GM12891 (cell line): ENCODE data around the gene SLC5A9.
"Not testable (repeated sequence)": the region's sequence is repeated elsewhere in the genome, so short reads cannot be mapped to it uniquely, and the experiment has no call there.

Source experiments
- DNase-seq: peaks from one replicate; pipeline ENCODE4 v3.0.0; 2011; ENCODE audit warnings: low spot score; ENCODE audit not compliant: insufficient read length
- FAIRE-seq: peaks from 2 replicates; lab custom pipeline; 2011; peaks lifted over from hg19 to GRCh38; lab: Jason Lieb, UNC
- PAX5 ChIP-seq: IDR thresholded peaks from 2 replicates; pipeline ENCODE4 v1.6.1; 2011; ENCODE audit warnings: low read length, moderate library complexity, mild to moderate bottlenecking; ENCODE audit not compliant: insufficient read depth, severe bottlenecking
- POLR2A ChIP-seq: IDR thresholded peaks from 2 replicates; pipeline ENCODE4 v1.6.1; 2011; ENCODE audit warnings: low read depth, low read length, control low read depth
- POLR2AphosphoS5 ChIP-seq: IDR thresholded peaks from 2 replicates; pipeline ENCODE4 v1.6.1; 2011; ENCODE audit warnings: low read depth, low read length, control low read depth
- POU2F2 ChIP-seq: IDR thresholded peaks from 2 replicates; pipeline ENCODE4 v1.6.1; 2011; ENCODE audit warnings: low read depth, mild to moderate bottlenecking, control low read depth, low read length, moderate library complexity
- SPI1 ChIP-seq: IDR thresholded peaks from 2 replicates; pipeline ENCODE4 v1.6.1; 2011; ENCODE audit warnings: low read depth, low read length, control low read depth
- TAF1 ChIP-seq: IDR thresholded peaks from 2 replicates; pipeline ENCODE4 v1.6.1; 2011; ENCODE audit warnings: low read depth, low read length, control low read depth

The SLC5A9 gene

DNA sequence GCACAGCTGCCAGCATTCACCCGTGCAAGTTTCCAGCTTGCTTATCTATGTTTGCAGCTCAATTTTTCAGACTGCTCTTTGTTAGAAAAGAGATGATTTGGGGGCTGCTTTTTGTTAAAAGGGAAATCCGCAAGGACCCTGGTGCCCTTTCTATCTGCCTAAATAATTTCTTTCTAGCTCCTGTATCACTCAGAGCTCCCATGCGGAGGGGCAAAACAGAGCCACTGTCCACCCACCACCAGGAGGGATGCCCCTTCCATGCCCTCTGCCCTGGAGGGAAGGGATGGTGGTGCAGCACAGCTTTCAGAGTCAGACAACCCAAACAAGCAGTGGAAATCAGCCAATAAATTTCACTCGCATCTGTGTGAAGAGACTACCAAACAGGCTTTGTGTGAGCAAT is 13.9 kb upstream of the SLC5A9 start:
- no peak for FAIRE-seq
- TF ChIP-seq POU2F2 (no peak), PAX5 (no peak), POLR2A (no peak), POLR2AphosphoS5 (no peak)
- no peak for DNase-seq

DNA sequence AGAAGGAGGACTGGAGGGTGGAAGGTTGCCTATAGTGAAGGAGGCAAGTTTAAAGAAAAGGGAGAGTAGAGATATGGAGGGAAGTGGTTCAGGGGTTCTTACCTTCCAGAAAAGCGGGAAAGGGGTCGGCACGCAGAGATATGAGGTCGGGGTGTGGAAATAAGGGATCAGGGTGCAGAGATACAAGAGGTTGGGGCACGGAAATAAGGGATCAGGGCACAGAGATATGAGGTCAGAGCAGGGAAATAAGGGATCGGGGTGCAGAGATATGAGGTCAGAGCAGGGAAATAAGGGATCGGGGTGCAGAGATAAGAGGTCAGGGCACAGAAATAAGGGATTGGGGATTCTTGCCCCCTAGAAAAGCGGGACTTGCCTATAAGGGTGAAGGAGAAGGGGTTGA is 9.1 kb upstream of the SLC5A9 start:
- not testable (repeated sequence) for FAIRE-seq, DNase-seq

DNA sequence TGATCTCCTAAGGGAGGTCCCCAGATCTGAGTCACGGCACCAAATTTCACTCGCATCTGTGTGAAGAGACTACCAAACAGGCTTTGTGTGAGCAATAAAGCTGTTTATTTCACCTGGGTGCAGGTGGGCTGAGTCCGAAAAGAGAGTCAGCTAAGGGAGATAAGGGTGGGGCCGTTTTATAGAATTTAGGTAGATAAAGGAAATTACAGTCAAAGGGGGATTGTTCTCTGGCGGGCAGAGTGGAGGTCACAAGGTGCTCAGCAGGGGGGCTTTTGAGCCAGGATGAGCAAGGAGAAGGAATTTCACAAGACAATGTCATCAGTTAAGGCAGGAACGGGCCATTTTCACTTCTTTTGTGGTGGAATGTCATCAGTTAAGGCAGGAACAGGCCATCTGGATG is 8.2 kb upstream of the SLC5A9 start:
- DNase-seq, FAIRE-seq: not testable (repeated sequence)

DNA sequence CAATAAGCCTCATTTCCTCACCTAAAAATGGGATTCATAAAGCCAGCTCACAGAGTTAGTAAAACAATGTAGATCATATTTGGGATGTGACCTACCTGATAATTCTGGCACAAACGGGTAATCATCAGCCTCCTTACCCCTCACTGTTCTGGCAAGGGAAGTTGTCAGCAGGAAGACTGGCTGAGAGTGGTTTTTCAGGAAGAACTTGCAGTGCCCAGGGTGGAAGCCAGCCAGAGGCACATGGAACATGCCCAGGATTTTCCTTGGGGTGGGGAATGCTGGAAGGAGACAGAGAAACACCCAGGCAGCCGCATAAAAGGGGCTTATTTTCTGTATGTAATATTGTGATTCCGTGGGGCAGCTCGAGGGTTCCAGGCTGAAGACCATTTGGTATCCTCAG is 7.7 kb upstream of the SLC5A9 start:
- DNase-seq (no peak), FAIRE-seq (no peak)
- no peak for TF ChIP-seq TAF1
- TF ChIP-seq POU2F2: no peak
- TF ChIP-seq PAX5: no peak
- no peak for TF ChIP-seq SPI1
- TF ChIP-seq POLR2AphosphoS5: no peak

DNA sequence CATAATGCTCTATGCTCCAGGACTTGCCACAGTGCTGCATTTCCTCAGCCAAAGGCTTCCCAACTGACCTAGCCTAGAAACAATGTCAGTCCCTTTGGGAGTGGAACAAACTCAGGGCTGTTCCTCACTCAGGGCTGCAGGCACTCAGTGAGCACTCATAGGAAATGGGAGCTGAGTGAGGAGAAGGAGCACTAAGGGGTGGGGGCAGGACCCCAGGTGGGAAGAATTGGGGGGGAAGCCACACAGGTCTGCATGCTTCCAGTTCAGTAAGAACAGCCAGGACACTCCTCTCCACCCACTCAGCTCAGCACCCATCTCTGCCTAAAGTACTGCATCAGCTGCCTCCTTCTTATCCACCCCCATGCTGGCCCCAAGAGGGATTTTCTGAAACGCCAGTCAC is 7.3 kb upstream of the SLC5A9 start:
- no peak for TF ChIP-seq TAF1
- no peak for TF ChIP-seq SPI1
- no peak for TF ChIP-seq POLR2A
- no peak for TF ChIP-seq PAX5
- no peak for TF ChIP-seq POU2F2
- TF ChIP-seq POLR2AphosphoS5: no peak
- FAIRE-seq (no peak), DNase-seq (no peak)

DNA sequence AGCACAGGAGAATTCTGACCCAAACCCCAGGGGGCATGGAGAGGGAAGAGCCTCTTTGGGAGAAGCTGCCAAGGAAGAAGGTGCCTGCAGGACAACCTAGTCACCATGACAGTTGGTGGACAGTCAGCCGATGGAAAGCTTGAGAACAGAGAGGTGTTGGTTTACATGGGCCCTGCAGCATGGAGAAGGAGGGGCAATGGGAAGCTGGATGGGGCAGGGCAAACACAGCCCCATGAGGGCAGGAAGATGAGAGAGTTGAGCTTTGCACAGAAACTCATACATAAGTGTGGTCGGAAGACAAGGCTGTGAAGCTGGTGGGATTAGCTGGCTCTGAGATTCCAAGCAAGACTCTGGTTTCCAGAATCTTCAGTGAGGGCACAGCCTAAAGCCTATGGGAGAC is 6.6 kb upstream of the SLC5A9 start:
- FAIRE-seq (no peak), DNase-seq (no peak)
- TF ChIP-seq PAX5: no peak
- no peak for TF ChIP-seq TAF1
- TF ChIP-seq POLR2AphosphoS5: no peak
- TF ChIP-seq POLR2A: no peak
- TF ChIP-seq SPI1: no peak
- no peak for TF ChIP-seq POU2F2

DNA sequence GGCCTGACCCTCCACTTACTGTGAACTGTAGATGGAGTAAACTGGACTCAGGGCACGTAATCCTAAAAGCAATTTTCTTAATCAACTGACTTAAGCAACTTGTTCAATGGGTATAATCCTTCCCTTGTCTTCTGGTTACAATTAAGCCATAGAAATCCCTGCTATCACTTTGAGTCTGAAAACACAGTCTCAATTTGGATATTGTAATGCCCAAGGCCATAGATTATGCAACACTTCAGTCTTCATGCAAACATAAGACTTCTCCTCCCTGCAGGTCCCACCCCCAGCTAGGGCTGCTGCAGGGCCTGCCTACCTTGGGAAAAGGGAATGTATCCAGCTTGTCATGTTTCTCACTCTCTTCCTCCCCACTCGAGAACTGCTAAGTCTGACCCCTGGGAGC is 6.2 kb upstream of the SLC5A9 start:
- FAIRE-seq (no peak), DNase-seq (no peak)
- no peak for TF ChIP-seq POLR2A
- TF ChIP-seq PAX5: no peak
- TF ChIP-seq POLR2AphosphoS5: no peak
- no peak for TF ChIP-seq SPI1
- TF ChIP-seq POU2F2: no peak
- no peak for TF ChIP-seq TAF1

DNA sequence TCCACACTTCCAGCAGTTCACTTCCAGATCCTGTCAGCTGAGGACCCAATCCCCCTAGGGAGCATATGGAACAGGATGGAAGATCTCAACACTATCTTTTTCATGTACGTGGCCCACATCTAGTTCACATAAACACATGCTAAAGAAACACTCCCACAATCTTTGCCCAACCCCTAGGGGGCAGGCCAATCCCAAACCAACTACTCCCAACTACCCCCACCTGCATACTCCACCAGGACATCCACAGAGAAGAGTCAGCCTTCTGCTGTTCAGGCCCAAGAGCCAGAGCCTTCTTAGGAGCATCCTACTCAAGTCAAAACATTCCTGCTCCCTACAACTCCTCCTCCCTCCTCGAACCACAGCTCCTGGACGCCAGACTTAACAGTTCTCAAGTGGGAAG is 5.6 kb upstream of the SLC5A9 start:
- no peak for FAIRE-seq
- no peak for TF ChIP-seq POLR2A
- no peak for TF ChIP-seq PAX5
- no peak for TF ChIP-seq SPI1
- no peak for TF ChIP-seq POU2F2
- no peak for TF ChIP-seq TAF1
- no peak for TF ChIP-seq POLR2AphosphoS5
- DNase-seq: no peak

DNA sequence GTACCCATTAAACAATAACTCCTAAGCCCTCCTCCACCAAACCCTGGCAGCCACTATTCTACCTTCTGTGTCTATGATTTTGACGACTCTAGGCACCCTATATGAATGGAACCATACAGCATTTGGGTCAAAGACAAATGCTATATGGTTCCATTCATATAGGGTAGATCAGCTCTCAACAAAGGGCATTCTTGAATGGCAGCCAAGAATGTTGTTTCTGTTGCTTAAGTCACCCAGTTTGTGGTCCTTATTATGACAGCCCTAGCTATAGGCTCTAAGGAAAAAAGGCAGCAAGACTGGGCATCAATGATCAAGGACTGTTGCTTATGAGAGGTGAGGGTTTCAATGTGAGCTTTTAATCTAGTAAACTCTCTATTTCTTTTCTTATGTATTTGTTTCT is 4.7 kb upstream of the SLC5A9 start:
- TF ChIP-seq POU2F2 (no peak), POLR2AphosphoS5 (no peak), PAX5 (no peak), SPI1 (no peak), TAF1 (no peak), POLR2A (no peak)
- FAIRE-seq: no peak
- DNase-seq: no peak

DNA sequence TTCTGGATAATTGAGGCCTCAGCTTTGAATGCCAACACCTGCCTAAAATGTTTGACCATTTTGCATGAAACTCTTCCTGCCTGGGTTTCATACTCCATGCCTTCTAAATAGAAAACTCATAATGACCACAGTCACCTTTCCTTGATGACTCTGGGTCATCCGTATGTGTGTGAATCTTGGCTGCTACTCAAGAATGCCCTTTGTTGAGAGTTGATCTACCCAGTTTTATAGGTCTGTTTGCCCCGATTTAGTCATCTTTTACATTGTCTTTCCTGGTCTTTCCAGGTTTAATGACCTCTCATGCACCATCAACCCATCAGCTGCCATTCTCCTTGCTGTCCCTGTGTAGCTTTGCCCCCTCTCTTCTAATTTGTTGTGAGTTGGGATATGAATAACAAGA is 2.7 kb upstream of the SLC5A9 start:
- TF ChIP-seq SPI1 (no peak), POU2F2 (no peak), POLR2A (no peak), POLR2AphosphoS5 (no peak), PAX5 (no peak), TAF1 (no peak)
- no peak for DNase-seq
- FAIRE-seq: no peak

DNA sequence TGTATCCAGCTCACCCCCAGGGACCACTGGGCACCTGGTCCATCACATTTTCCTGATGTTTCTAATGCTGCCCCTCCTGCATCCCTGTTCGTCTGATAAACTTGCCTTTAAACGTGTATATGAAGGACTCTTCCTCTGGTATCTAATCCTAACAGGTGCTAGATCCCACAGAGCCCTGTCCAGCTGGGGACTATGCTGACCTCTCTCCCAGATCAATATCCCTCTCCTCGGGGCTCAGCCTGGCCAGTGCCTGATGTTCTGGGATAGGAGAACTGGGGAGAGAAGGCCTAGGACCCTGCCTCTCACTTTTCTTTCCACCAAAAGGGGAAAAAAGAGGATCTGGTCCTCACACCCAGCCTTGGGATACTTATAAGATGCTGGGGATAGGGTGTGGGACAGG is 1.4 kb upstream of the SLC5A9 start:
- DNase-seq (no peak), FAIRE-seq (no peak)
- TF ChIP-seq SPI1: no peak
- no peak for TF ChIP-seq POLR2A
- TF ChIP-seq POU2F2: no peak
- TF ChIP-seq PAX5: no peak
- no peak for TF ChIP-seq TAF1
- no peak for TF ChIP-seq POLR2AphosphoS5

DNA sequence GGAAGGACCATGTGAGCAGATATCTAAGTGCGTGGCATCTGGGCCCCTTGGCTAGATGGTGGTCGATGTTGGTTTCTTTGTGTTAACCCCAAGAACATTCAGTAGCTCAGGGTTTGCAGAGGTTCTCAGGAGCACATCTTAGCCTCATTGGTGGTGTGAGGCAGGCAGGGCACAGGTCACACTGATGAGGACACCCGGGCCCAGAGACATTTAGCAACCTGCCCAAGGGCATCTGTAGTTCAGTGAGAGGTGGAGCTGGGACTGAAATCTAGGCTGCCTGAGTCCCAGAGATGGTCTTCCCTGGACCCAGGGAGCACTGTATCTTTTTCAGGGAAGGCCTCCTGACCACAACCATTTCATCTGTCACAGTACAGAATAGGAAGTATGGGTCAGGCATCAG is 859 bp upstream of the SLC5A9 start:
- no peak for FAIRE-seq
- no peak for TF ChIP-seq PAX5
- TF ChIP-seq POU2F2: no peak
- TF ChIP-seq TAF1: no peak
- no peak for TF ChIP-seq POLR2AphosphoS5
- TF ChIP-seq SPI1: no peak
- no peak for TF ChIP-seq POLR2A
- no peak for DNase-seq
